Caco-2 (cell line): Measurements from ENCODE around the gene ZMYND12. TPM values are rescaled to one million over a fixed set of nuclear protein-coding genes. Genes with fewer than 3 reads are reported as not detected.
"Not testable (repeated sequence)": the region's sequence is repeated elsewhere in the genome, so short reads cannot be mapped to it uniquely, and the experiment has no call there.

Experiments used
- BruUV-seq: library from RNA; stranded (reverse); fragments of 400-500 nt; replicated peaks from 2 replicates; lab custom pipeline; 2021; lab: Mats Ljungman, UMichigan
- CTCF ChIA-PET: fragments of 300-600 bp; sonication (Branson Sonifier 250); formaldehyde crosslinking; loops from one replicate; lab custom pipeline; 2022; ENCODE audit warnings: antibody characterized with exemption; lab: Charles Lee
- POLR2A ChIA-PET: fragments of 300-600 bp; sonication (Branson Sonifier 250); formaldehyde crosslinking; loops from one replicate; lab custom pipeline; 2022; ENCODE audit warnings: antibody characterized with exemption; lab: Charles Lee
- DNase-seq, 2 experiments: peaks; one replicate each; pipeline versions ENCODE4 v3.0.0 to v3.0.0-alpha.2; 2020 to 2022
- H3K27me3 ChIP-seq: replicated peaks from 2 replicates; pipeline ENCODE4 v1.6.0; 2011; ENCODE audit warnings: low read length; ENCODE audit not compliant: control insufficient read depth, insufficient read depth
- H3K36me3 ChIP-seq: 2 replicates; pipeline ENCODE4 v1.5.1; 2011; ENCODE audit warnings: low read length; ENCODE audit not compliant: control insufficient read depth, insufficient read depth
- H3K4me1 ChIP-seq: fragments of 250-450 bp; sonication (Bioruptor Pico); 2 replicates; pipeline ENCODE4 v1.5.1; 2020; ENCODE audit warnings: mild to moderate bottlenecking
- H3K4me3 ChIP-seq: 2 replicates; pipeline ENCODE4 v1.5.1; 2011; ENCODE audit warnings: low read depth, mild to moderate bottlenecking, control low read depth, low read length
- H3K9me3 ChIP-seq: fragments of 250-450 bp; sonication (Bioruptor Pico); 2 replicates; pipeline ENCODE4 v1.5.1; 2020; ENCODE audit warnings: mild to moderate bottlenecking, moderate library complexity
- H3K27ac Mint-ChIP-seq: one replicate; pipeline ENCODE4 v1.8.0; 2022; ENCODE audit warnings: mixed read lengths; ENCODE audit not compliant: unreplicated experiment
- H3K27me3 Mint-ChIP-seq: one replicate; pipeline ENCODE4 v1.8.0; 2022; ENCODE audit warnings: mixed read lengths; ENCODE audit not compliant: insufficient read depth, unreplicated experiment
- H3K36me3 Mint-ChIP-seq: one replicate; pipeline ENCODE4 v1.8.0; 2022; ENCODE audit warnings: mild to moderate bottlenecking, mixed read lengths; ENCODE audit not compliant: insufficient read depth, unreplicated experiment
- H3K4me1 Mint-ChIP-seq: one replicate; pipeline ENCODE4 v1.8.0; 2022; ENCODE audit warnings: low read depth, mixed read lengths; ENCODE audit not compliant: unreplicated experiment
- H3K4me3 Mint-ChIP-seq: one replicate; pipeline ENCODE4 v1.8.0; 2022; ENCODE audit warnings: mild to moderate bottlenecking, moderate library complexity, mixed read lengths; ENCODE audit not compliant: unreplicated experiment
- H3K9me3 Mint-ChIP-seq: one replicate; pipeline ENCODE4 v1.8.0; 2022; ENCODE audit warnings: mixed read lengths; ENCODE audit not compliant: unreplicated experiment
- CTCF ChIP-seq, 2 experiments: fragments of 200-600 bp in 1 of 2; IDR thresholded peaks; 1 replicate in 1 of 2; 2 replicates in 1 of 2; pipeline versions ENCODE4 v1.5.1 to v1.8.0; 2011 to 2022; ENCODE audit warnings: antibody characterized with exemption in 1 of 2, control low read depth in 1 of 2, inconsistent platforms in 1 of 2, low read depth in 1 of 2, low read length in 1 of 2, mild to moderate bottlenecking in 1 of 2, moderate library complexity in 1 of 2; ENCODE audit not compliant: insufficient read depth in 1 of 2, severe bottlenecking in 1 of 2, unreplicated experiment in 1 of 2
- intact Hi-C: fragments of 100-400 bp; cut with micrococcal nuclease; formaldehyde crosslinking; loops from one replicate; pipeline ENCODE4 v1.10.0; 2022; ENCODE audit not compliant: unreplicated experiment
- total RNA-seq: library from RNA; stranded (reverse); gene quantifications from 2 replicates; pipeline ENCODE4 v1.2.3, GENCODE V29; 2022

ZMYND12 gene
- total RNA-seq, 1 experiment from 2014 or later = 0.36 TPM

GRCh38 chr1:42480921-42481320 lies 25.1 kb upstream of the ZMYND12 start:
- no peaks in the 10 kb centered on the region for H3K9me3 Mint-ChIP-seq
- H3K27ac Mint-ChIP-seq = no peak overlapping the region
- intact Hi-C loops = no loop called here
- TF ChIP-seq CTCF (IDR thresholded peaks at IDR 0.05; ENCODE audit: insufficient read depth in 1 of 2, low read depth in 1 of 2, low read length in 1 of 2, severe bottlenecking in 1 of 2, unreplicated experiment in 1 of 2) = no peak
- DNase-seq = no peak
- Histone ChIP-seq H3K4me3 (no peak overlapping the region), H3K36me3 (no peaks in the 10 kb centered on the region), H3K9me3 (no peaks in the 10 kb centered on the region), H3K4me1 (no peaks in the 10 kb centered on the region), H3K27me3 (no peaks in the 10 kb centered on the region)
- H3K36me3 Mint-ChIP-seq = no peaks in the 10 kb centered on the region
- ChIA-PET CTCF (no interaction called here), POLR2A (no interaction called here)
- no peak overlapping the region for H3K4me3 Mint-ChIP-seq
- no TSS peak for BruUV-seq
- no peaks in the 10 kb centered on the region for H3K27me3 Mint-ChIP-seq
- H3K4me1 Mint-ChIP-seq = no peaks in the 10 kb centered on the region

GRCh38 chr1:42479621-42480020 lies 23.8 kb upstream of the ZMYND12 start:
- no peak overlapping the region for H3K4me3 Mint-ChIP-seq
- DNase-seq = peak in 1 of 2 experiments; percentile 28
- H3K27ac Mint-ChIP-seq = no peak overlapping the region
- TF ChIP-seq CTCF (IDR thresholded peaks at IDR 0.05; ENCODE audit: insufficient read depth in 1 of 2, low read depth in 1 of 2, low read length in 1 of 2, severe bottlenecking in 1 of 2, unreplicated experiment in 1 of 2) = peak in 1 of 2 experiments; percentile 27
- intact Hi-C loops = no loop called here
- no peaks in the 10 kb centered on the region for H3K36me3 ChIP-seq
- no peaks in the 10 kb centered on the region for H3K4me1 Mint-ChIP-seq
- H3K9me3 ChIP-seq = no peaks in the 10 kb centered on the region
- H3K4me3 ChIP-seq = no peak overlapping the region
- ChIA-PET CTCF (no interaction called here), POLR2A (no interaction called here)
- no TSS peak for BruUV-seq
- no peaks in the 10 kb centered on the region for H3K36me3 Mint-ChIP-seq
- H3K4me1 ChIP-seq = no peaks in the 10 kb centered on the region
- no peaks in the 10 kb centered on the region for H3K9me3 Mint-ChIP-seq
- no peaks in the 10 kb centered on the region for H3K27me3 Mint-ChIP-seq
- no peaks in the 10 kb centered on the region for H3K27me3 ChIP-seq

GRCh38 chr1:42477775-42478174 lies 22.0 kb upstream of the ZMYND12 start:
- BruUV-seq = no TSS peak

GRCh38 chr1:42477354-42477753 lies 21.5 kb upstream of the ZMYND12 start:
- H3K4me1 Mint-ChIP-seq, intact Hi-C loops, CTCF ChIA-PET, H3K27me3 ChIP-seq, BruUV-seq, H3K36me3 Mint-ChIP-seq, H3K4me1 ChIP-seq, DNase-seq, H3K4me3 ChIP-seq, H3K27ac Mint-ChIP-seq, H3K27me3 Mint-ChIP-seq, H3K9me3 ChIP-seq, POLR2A ChIA-PET, H3K9me3 Mint-ChIP-seq, H3K36me3 ChIP-seq, H3K4me3 Mint-ChIP-seq: not testable (repeated sequence)

More at GRCh38 chr1:42477775-42478174, 22.0 kb upstream of the ZMYND12 start:
- DNase-seq = no peak
- TF ChIP-seq CTCF (IDR thresholded peaks at IDR 0.05; ENCODE audit: insufficient read depth in 1 of 2, low read depth in 1 of 2, low read length in 1 of 2, severe bottlenecking in 1 of 2, unreplicated experiment in 1 of 2) = no peak
- POLR2A ChIA-PET = no interaction called here
- H3K9me3 Mint-ChIP-seq = no peaks in the 10 kb centered on the region
- CTCF ChIA-PET = no interaction called here
- no peaks in the 10 kb centered on the region for H3K27me3 Mint-ChIP-seq
- H3K9me3 ChIP-seq = no peaks in the 10 kb centered on the region
- intact Hi-C loops = no loop called here
- H3K4me1 Mint-ChIP-seq = no peaks in the 10 kb centered on the region
- H3K36me3 ChIP-seq = no peaks in the 10 kb centered on the region
- H3K4me1 ChIP-seq = no peaks in the 10 kb centered on the region
- H3K27ac Mint-ChIP-seq = no peak overlapping the region
- no peak overlapping the region for H3K4me3 ChIP-seq
- no peaks in the 10 kb centered on the region for H3K27me3 ChIP-seq
- H3K36me3 Mint-ChIP-seq = no peaks in the 10 kb centered on the region
- no peak overlapping the region for H3K4me3 Mint-ChIP-seq
